Esophagus muscularis mucosa (tissue), 3 donors: ENCODE data around the gene IDE.

ENCODE experiments used
- POLR2A ChIP-seq: fragments of 450-650 bp; IDR thresholded peaks from one replicate; pipeline ENCODE4 v1.6.1; 2017; ENCODE audit warnings: antibody characterized with exemption, moderate library complexity, mild to moderate bottlenecking, low read depth
- TF ChIP-seq, protein P1 (sequence below), 3 experiments: fragments of 200-600 bp in 2 of 3; fragments of 450-650 bp in 1 of 3; sonication (generic) in 2 of 3; IDR thresholded peaks; one replicate each; pipeline ENCODE4 v1.5.1; 2017 to 2019; ENCODE audit warnings: antibody characterized with exemption in 3 of 3, mild to moderate bottlenecking in 2 of 3, moderate library complexity in 1 of 3

DNA sequence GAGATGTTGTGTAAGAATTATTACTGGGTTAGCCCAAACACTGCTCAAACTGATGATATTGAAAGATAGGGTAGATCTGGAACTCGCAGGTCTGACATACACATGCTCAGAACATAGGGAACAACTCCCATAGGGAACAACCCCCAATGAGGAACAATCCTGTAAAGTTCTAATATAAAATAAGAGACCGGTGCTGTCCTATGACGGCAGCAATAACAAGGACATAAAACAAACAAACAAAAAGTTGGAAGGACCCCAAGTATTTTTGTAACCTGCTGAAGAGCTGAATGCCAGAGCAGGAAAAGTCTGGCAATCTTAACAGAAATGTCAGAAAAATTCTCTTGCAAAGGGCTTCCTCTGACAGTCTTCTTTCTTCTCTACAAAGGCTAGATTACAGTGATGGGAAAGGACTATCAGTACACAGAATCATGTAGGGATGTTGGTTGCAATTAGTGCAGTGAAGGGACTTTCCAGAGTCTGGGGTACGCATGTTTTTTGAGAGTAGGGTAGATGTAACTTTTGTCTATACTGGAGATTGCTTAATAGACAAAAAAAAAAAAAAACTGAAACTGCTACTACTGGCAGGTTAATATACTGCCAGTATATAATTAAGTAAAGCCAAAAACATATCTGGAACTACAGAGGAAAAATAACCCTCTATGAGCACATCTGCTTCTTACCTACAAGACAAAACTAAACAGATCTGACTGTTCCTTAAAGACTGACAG, 35.5 kb downstream of the IDE start:
- TF ChIP-seq, protein P1, sequence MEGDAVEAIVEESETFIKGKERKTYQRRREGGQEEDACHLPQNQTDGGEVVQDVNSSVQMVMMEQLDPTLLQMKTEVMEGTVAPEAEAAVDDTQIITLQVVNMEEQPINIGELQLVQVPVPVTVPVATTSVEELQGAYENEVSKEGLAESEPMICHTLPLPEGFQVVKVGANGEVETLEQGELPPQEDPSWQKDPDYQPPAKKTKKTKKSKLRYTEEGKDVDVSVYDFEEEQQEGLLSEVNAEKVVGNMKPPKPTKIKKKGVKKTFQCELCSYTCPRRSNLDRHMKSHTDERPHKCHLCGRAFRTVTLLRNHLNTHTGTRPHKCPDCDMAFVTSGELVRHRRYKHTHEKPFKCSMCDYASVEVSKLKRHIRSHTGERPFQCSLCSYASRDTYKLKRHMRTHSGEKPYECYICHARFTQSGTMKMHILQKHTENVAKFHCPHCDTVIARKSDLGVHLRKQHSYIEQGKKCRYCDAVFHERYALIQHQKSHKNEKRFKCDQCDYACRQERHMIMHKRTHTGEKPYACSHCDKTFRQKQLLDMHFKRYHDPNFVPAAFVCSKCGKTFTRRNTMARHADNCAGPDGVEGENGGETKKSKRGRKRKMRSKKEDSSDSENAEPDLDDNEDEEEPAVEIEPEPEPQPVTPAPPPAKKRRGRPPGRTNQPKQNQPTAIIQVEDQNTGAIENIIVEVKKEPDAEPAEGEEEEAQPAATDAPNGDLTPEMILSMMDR (IDR thresholded peaks at IDR 0.05), result no peak
- no peak for TF ChIP-seq POLR2A
